GM23338 (cell line): ENCODE results near the gene MNX1. TPM values are rescaled to one million over a fixed set of nuclear protein-coding genes. Genes with fewer than 3 reads are reported as not detected.

Experiments
- POLR2AphosphoS5 ChIP-seq: IDR thresholded peaks from 2 replicates; pipeline ENCODE4 v1.6.1; 2016; ENCODE audit warnings: antibody characterized with exemption, low read depth
- ZNF462 ChIP-seq: fragments of 250-450 bp; sonication (Bioruptor Pico); IDR thresholded peaks from 2 replicates; pipeline ENCODE4 v1.5.0; 2020; ENCODE audit warnings: mild to moderate bottlenecking, moderate library complexity
- polyA plus RNA-seq: library from polyadenylated mRNA; unstranded; fragments of >200 nt; fragmentation: Nextera tagmentation; extraction: Ambion mirVana; gene quantifications from 2 replicates; pipeline ENCODE4 v1.2.1, GENCODE V29; 2016
- total RNA-seq: library from RNA; depleted of rRNA; stranded (reverse); fragments of >200 nt; shearing (Covaris generic); gene quantifications from 2 replicates; pipeline ENCODE4 v1.2.3, GENCODE V29; 2014
- TF ChIP-seq, protein P1 (sequence below): IDR thresholded peaks from one replicate; pipeline ENCODE4 v1.6.1; 2018; ENCODE audit warnings: antibody characterized with exemption; ENCODE audit not compliant: unreplicated experiment
- TF ChIP-seq, protein P2 (sequence below), 2 experiments: fragments of 200-600 bp in 1 of 2; sonication (generic) in 1 of 2; conservative IDR thresholded peaks; 2 replicates each; pipeline versions ENCODE4 v1.5.1 to v1.6.1; 2016 to 2017; ENCODE audit warnings: antibody characterized with exemption in 2 of 2, low read depth in 2 of 2, mild to moderate bottlenecking in 2 of 2, moderate library complexity in 1 of 2

The MNX1 gene
- total and polyA plus RNA-seq, 2 experiments from 2014 or later = 0.14 to 0.24 TPM

DNA sequence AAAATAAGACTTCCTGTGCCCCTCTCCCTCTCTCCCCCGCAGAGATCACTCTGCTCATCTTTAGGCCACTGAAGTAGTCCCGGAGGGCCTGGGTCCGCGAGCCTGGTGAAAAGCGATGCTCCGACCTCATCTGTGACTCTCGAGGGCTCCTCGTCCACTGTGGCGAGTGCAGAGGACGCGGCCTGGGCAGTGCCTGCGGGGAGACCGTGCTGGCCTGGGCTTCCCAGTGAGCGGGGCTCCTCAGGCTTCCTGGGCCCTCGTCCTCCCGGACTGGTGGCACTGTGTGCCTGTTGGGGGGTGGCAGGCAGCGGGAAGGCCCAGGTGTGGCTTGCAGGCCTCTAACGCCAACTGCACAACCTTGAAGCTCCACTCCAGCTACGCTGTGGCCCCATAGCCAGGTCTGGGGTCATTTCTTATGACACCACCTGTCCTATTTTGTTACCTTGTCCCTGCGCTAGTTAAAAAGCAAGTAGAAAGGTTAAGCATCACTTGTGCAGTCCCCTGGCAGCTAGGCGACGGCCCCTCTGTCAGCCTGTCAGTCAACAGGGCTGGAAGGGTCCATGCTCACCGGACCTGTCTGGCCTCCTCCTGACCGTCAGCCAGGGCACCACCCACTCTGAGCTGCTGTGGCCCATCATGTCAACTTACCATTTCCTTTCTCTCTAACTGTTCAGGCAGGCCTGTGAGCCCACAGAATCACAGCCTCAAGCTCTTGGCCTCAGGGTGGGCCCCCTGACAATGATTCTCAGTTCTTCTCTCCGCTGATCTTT lies 20.5 kb downstream of the MNX1 start (continued):
- TF ChIP-seq ZNF462 (CRISPR knock-in tag) (no peak), POLR2AphosphoS5 (no peak)
- TF ChIP-seq, protein P1, sequence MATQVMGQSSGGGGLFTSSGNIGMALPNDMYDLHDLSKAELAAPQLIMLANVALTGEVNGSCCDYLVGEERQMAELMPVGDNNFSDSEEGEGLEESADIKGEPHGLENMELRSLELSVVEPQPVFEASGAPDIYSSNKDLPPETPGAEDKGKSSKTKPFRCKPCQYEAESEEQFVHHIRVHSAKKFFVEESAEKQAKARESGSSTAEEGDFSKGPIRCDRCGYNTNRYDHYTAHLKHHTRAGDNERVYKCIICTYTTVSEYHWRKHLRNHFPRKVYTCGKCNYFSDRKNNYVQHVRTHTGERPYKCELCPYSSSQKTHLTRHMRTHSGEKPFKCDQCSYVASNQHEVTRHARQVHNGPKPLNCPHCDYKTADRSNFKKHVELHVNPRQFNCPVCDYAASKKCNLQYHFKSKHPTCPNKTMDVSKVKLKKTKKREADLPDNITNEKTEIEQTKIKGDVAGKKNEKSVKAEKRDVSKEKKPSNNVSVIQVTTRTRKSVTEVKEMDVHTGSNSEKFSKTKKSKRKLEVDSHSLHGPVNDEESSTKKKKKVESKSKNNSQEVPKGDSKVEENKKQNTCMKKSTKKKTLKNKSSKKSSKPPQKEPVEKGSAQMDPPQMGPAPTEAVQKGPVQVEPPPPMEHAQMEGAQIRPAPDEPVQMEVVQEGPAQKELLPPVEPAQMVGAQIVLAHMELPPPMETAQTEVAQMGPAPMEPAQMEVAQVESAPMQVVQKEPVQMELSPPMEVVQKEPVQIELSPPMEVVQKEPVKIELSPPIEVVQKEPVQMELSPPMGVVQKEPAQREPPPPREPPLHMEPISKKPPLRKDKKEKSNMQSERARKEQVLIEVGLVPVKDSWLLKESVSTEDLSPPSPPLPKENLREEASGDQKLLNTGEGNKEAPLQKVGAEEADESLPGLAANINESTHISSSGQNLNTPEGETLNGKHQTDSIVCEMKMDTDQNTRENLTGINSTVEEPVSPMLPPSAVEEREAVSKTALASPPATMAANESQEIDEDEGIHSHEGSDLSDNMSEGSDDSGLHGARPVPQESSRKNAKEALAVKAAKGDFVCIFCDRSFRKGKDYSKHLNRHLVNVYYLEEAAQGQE = no peak
- TF ChIP-seq, protein P2, sequence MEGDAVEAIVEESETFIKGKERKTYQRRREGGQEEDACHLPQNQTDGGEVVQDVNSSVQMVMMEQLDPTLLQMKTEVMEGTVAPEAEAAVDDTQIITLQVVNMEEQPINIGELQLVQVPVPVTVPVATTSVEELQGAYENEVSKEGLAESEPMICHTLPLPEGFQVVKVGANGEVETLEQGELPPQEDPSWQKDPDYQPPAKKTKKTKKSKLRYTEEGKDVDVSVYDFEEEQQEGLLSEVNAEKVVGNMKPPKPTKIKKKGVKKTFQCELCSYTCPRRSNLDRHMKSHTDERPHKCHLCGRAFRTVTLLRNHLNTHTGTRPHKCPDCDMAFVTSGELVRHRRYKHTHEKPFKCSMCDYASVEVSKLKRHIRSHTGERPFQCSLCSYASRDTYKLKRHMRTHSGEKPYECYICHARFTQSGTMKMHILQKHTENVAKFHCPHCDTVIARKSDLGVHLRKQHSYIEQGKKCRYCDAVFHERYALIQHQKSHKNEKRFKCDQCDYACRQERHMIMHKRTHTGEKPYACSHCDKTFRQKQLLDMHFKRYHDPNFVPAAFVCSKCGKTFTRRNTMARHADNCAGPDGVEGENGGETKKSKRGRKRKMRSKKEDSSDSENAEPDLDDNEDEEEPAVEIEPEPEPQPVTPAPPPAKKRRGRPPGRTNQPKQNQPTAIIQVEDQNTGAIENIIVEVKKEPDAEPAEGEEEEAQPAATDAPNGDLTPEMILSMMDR (conservative IDR thresholded peaks at IDR 0.05; ENCODE audit: low read depth in 2 of 2) = no peak
